ENCODE measurements around the gene NLRX1. TPM values are rescaled to one million over a fixed set of nuclear protein-coding genes. Genes with fewer than 3 reads are reported as not detected.

Gene NLRX1
- total and polyA plus RNA-seq, 2 donors (not counting 3 experiments of a cell fraction or from before 2014, with no cell fraction given) = 15.1 to 15.5 TPM

GRCh38 chr11:119222308-119222707 is 53.8 kb downstream of the NLRX1 start:
- CTCF ChIA-PET = interaction anchor here (1.0 to 1.6 kb wide), 7 partner anchors 9 to 100 kb away, joined by 3 to 7 read pairs (median 4); partner anchors contain the start of gene CBL
- H3K4me2 ChIP-seq (ENCODE audit: insufficient read depth, low read length) = no peak overlapping the region
- no peaks in the 10 kb centered on the region for H4K20me1 ChIP-seq (replicated peaks; ENCODE audit: control insufficient read depth, extremely low read depth, insufficient read depth, low read length)
- peaks cover 68% of the 10 kb centered on the region for H3K79me2 ChIP-seq (ENCODE audit: control insufficient read depth, insufficient read depth, low read length)
- dilution Hi-C loops (cut with MboI; ENCODE audit: extremely low pct_ligation_motif_present, low sequenced_read_pairs) (no loop called here), intact Hi-C loops (cut with micrococcal nuclease) (no loop called here)
- no peaks in the 10 kb centered on the region for H3K9me3 ChIP-seq (replicated peaks; ENCODE audit: control insufficient read depth, insufficient read depth, low read length)
- H3K36me3 ChIP-seq (ENCODE audit: control insufficient read depth in 2 of 2, extremely low read depth in 1 of 2, insufficient read depth in 2 of 2, low read length in 2 of 2) = no peaks in the 10 kb centered on the region
- no peak overlapping the region for H2AFZ ChIP-seq (ENCODE audit: low read depth, low read length)
- FAIRE-seq (peak; percentile 21), DNase-seq (ENCODE audit: low read depth, low spot score) (peak; percentile 64)
- no peak overlapping the region for H3K9ac ChIP-seq (replicated peaks; ENCODE audit: extremely low read depth, insufficient read depth, low read length)
- no peak overlapping the region for H3K4me3 ChIP-seq (replicated peaks in 1 of 3; ENCODE audit: insufficient read depth in 1 of 3, low read depth in 1 of 3, low read length in 3 of 3)
- no peaks in the 10 kb centered on the region for H3K27me3 ChIP-seq (ENCODE audit: control insufficient read depth in 2 of 2, insufficient read depth in 2 of 2, low read length in 2 of 2)
- BruUV-seq (replicated peaks) = no TSS peak
- peaks cover 6% of the 10 kb centered on the region for H3K4me1 ChIP-seq (ENCODE audit: control insufficient read depth, extremely low read depth, insufficient read depth, low read length)
- TF ChIP-seq, protein P1, sequence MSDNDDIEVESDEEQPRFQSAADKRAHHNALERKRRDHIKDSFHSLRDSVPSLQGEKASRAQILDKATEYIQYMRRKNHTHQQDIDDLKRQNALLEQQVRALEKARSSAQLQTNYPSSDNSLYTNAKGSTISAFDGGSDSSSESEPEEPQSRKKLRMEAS (IDR thresholded peaks at IDR 0.05; ENCODE audit: insufficient read depth, insufficient read length) = no peak
- TF ChIP-seq GATA2 (IDR thresholded peaks at IDR 0.05; ENCODE audit: insufficient read depth, insufficient read length, low read depth, low read length) = no peak
- no peak for TF ChIP-seq JUN (IDR thresholded peaks at IDR 0.05; ENCODE audit: borderline replicate concordance, insufficient read depth, insufficient read length, low read depth)
- TF ChIP-seq FOS (IDR thresholded peaks at IDR 0.05; ENCODE audit: borderline replicate concordance, insufficient read depth, low read length) = no peak
- TF ChIP-seq POLR2AphosphoS5 (IDR thresholded peaks at IDR 0.05; ENCODE audit: insufficient read depth, low read depth, low read length) = no peak
- no peak for TF ChIP-seq POLR2A (IDR thresholded peaks at IDR 0.05; ENCODE audit: low read depth, low read length)
- TF ChIP-seq MYC (IDR thresholded peaks at IDR 0.05; ENCODE audit: low read depth, low read length) = no peak
- TF ChIP-seq, protein P2, sequence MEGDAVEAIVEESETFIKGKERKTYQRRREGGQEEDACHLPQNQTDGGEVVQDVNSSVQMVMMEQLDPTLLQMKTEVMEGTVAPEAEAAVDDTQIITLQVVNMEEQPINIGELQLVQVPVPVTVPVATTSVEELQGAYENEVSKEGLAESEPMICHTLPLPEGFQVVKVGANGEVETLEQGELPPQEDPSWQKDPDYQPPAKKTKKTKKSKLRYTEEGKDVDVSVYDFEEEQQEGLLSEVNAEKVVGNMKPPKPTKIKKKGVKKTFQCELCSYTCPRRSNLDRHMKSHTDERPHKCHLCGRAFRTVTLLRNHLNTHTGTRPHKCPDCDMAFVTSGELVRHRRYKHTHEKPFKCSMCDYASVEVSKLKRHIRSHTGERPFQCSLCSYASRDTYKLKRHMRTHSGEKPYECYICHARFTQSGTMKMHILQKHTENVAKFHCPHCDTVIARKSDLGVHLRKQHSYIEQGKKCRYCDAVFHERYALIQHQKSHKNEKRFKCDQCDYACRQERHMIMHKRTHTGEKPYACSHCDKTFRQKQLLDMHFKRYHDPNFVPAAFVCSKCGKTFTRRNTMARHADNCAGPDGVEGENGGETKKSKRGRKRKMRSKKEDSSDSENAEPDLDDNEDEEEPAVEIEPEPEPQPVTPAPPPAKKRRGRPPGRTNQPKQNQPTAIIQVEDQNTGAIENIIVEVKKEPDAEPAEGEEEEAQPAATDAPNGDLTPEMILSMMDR (IDR thresholded peaks at IDR 0.05; ENCODE audit: extremely low read depth in 1 of 2, insufficient read depth in 1 of 2, low read depth in 1 of 2, low read length in 2 of 2) = no peak
- TF ChIP-seq EZH2 (IDR thresholded peaks at IDR 0.05; ENCODE audit: borderline replicate concordance, low read depth, low read length, severe bottlenecking) = no peak
- no peaks in the 10 kb centered on the region for H3K9me1 ChIP-seq (replicated peaks; ENCODE audit: control insufficient read depth, extremely low read depth, insufficient read depth, low read length)
- no peak overlapping the region for H3K27ac ChIP-seq (ENCODE audit: insufficient read depth, low read depth, low read length)
- POLR2A ChIA-PET = no interaction called here
